Right lobe of liver (tissue), 6 donors: ENCODE data around the gene RNU4-1. TPM values are rescaled to one million over a fixed set of nuclear protein-coding genes. Genes with fewer than 3 reads are reported as not detected.
"Not testable (repeated sequence)": the region's sequence is repeated elsewhere in the genome, so short reads cannot be mapped to it uniquely, and the experiment has no call there.

Experiments used
- ATAC-seq, 4 donors: fragments of 200-7000 bp; cut with Tn5 transposase; one replicate each; pipeline ENCODE4 v1.9.1; 2020; ENCODE audit warnings: mild to moderate bottlenecking in 4 of 4, moderate library complexity in 4 of 4
- DNase-seq, 3 donors: peaks; one replicate each; pipeline ENCODE4 v3.0.0-alpha.2; 2020
- H3K27ac ChIP-seq, 3 donors: fragments of 200-600 bp; one replicate each; pipeline ENCODE4 v1.8.0; 2022
- H3K27me3 ChIP-seq, 2 donors: fragments of 200-600 bp; one replicate each; pipeline ENCODE4 v1.8.0; 2022
- H3K36me3 ChIP-seq, 4 donors: fragments of 200-600 bp; sonication (generic) in 1 of 4; one replicate each; pipeline versions ENCODE4 v1.5.1 to v1.8.0; 2017 to 2022; ENCODE audit warnings: control low read depth in 1 of 4
- H3K4me1 ChIP-seq, 4 donors: fragments of 200-600 bp; sonication (generic) in 1 of 4; one replicate each; pipeline versions ENCODE4 v1.5.1 to v1.8.0; 2017 to 2022; ENCODE audit warnings: control low read depth in 1 of 4
- H3K4me3 ChIP-seq, 3 donors: fragments of 200-600 bp; one replicate each; pipeline ENCODE4 v1.8.0; 2022
- H3K9me3 ChIP-seq, 4 donors: fragments of 200-600 bp; sonication (generic) in 1 of 4; one replicate each; pipeline versions ENCODE4 v1.5.1 to v1.8.0; 2017 to 2022; ENCODE audit warnings: control low read depth in 1 of 4
- CTCF ChIP-seq, 4 donors: fragments of 200-600 bp in 3 of 4; fragments of 450-650 bp in 1 of 4; IDR thresholded peaks; one replicate each; pipeline versions ENCODE4 v1.5.1 to v1.8.0; 2016 to 2022; ENCODE audit warnings: antibody characterized with exemption in 4 of 4, mild to moderate bottlenecking in 2 of 4
- POLR2A ChIP-seq: fragments of 450-650 bp; IDR thresholded peaks from one replicate; pipeline ENCODE4 v1.6.1; 2017; ENCODE audit warnings: antibody characterized with exemption, mild to moderate bottlenecking
- WGBS: methylation state at CpG from one replicate; pipeline ENCODE4 v1.1.6; 2018; ENCODE audit warnings: low coverage, low lambda C conversion rate; ENCODE audit not compliant: insufficient coverage; ENCODE audit errors: missing lambda C conversion rate; 5-methylcytosine and 5-hydroxymethylcytosine counted together
- intact Hi-C, 2 donors: fragments of 100-400 bp; cut with DNase I; formaldehyde crosslinking; loops; one replicate each; pipeline versions ENCODE4 v1.11.2 to v1.14.1; 2022
- total RNA-seq, 6 experiments: library from RNA; depleted of rRNA in 2 of 6; stranded (reverse); fragments of >200 nt in 2 of 6; fragmentation: NEBNext Ultra II Directional in 3 of 6; extraction: Animal tissue kit (Norgen Biotek cat#: 25700) in 3 of 6; gene quantifications; one replicate each; pipeline versions ENCODE4 v1.1.0 to v1.2.4, GENCODE V29; 2016 to 2023
- donor health status: DM: no; HTN: yes; CAD: no.
- donor health status: DM: no; HTN: no; CAD: no.
- donor health status: DM: no; HTN: no; CAD: no.
- donor health status: DM: no; HTN: yes; CAD: no.
- donor health status: DM: no; HTN: yes; CAD: no.

The RNU4-1 gene
- total RNA-seq, 6 experiments from 2014 or later, result under 0.01 to 2,710 (median 2,128) TPM; not detected in 1

GRCh38 chr12:120335447-120335846 is 42.4 kb upstream of the RNU4-1 start:
- H3K9me3 ChIP-seq, ATAC-seq, H3K4me3 ChIP-seq, H3K27ac ChIP-seq, H3K36me3 ChIP-seq, H3K4me1 ChIP-seq, H3K27me3 ChIP-seq, intact Hi-C loops: not testable (repeated sequence)
- 7% methylated on average over 10 of the region's 12 CpGs for WGBS
- peak; percentile 60 to 75 (median 68) for TF ChIP-seq CTCF (IDR thresholded peaks at IDR 0.05)
- DNase-seq, result peak; percentile 72 to 80 (median 76)

GRCh38 chr12:120332523-120332922 is 39.5 kb upstream of the RNU4-1 start:
- ATAC-seq, result peak in 1 of 4 donors; percentile 22
- H3K27ac ChIP-seq, result no peak overlapping the region
- no peaks in the 10 kb centered on the region for H3K9me3 ChIP-seq
- H3K4me1 ChIP-seq, result peaks cover 0 to 5% (median 0%) of the 10 kb centered on the region in 4 donors
- no peak overlapping the region for H3K4me3 ChIP-seq
- TF ChIP-seq POLR2A, result no peak
- TF ChIP-seq CTCF (IDR thresholded peaks at IDR 0.05), result no peak
- H3K27me3 ChIP-seq, result no peaks in the 10 kb centered on the region
- WGBS, result 84% methylated on average over 5 of the region's 7 CpGs
- H3K36me3 ChIP-seq, result no peaks in the 10 kb centered on the region
- intact Hi-C loops, result no loop called here
- no peak for DNase-seq

GRCh38 chr12:120332041-120332440 is 39.0 kb upstream of the RNU4-1 start:
- TF ChIP-seq POLR2A (no peak), CTCF (IDR thresholded peaks at IDR 0.05) (no peak)
- H3K4me3 ChIP-seq, result no peak overlapping the region
- peaks cover 0 to 9% (median 0%) of the 10 kb centered on the region in 4 donors for H3K4me1 ChIP-seq
- H3K36me3 ChIP-seq, result no peaks in the 10 kb centered on the region
- H3K27me3 ChIP-seq, result no peaks in the 10 kb centered on the region
- no peaks in the 10 kb centered on the region for H3K9me3 ChIP-seq
- DNase-seq (no peak), ATAC-seq (peak in 1 of 4 donors; percentile 12)
- intact Hi-C loops, result no loop called here
- 51% methylated on average over 3 of the region's 5 CpGs for WGBS
- H3K27ac ChIP-seq, result no peak overlapping the region

- peaks cover 0 to 9% (median 0%) of the 10 kb centered on the region in 4 donors for H3K4me1 ChIP-seq
- TF ChIP-seq POLR2A (no peak), CTCF (IDR thresholded peaks at IDR 0.05) (no peak)
- no peaks in the 10 kb centered on the region for H3K27me3 ChIP-seq
- intact Hi-C loops, result no loop called here
- no peak overlapping the region for H3K27ac ChIP-seq
- 59% methylated on average over 3 of the region's 3 CpGs for WGBS
- H3K4me3 ChIP-seq, result no peak overlapping the region
- ATAC-seq, result no peak
- no peaks in the 10 kb centered on the region for H3K36me3 ChIP-seq
- no peak for DNase-seq
- no peaks in the 10 kb centered on the region for H3K9me3 ChIP-seq
Observed at GRCh38 chr12:120331390-120331789, 38.4 kb upstream of the RNU4-1 start.

DNA sequence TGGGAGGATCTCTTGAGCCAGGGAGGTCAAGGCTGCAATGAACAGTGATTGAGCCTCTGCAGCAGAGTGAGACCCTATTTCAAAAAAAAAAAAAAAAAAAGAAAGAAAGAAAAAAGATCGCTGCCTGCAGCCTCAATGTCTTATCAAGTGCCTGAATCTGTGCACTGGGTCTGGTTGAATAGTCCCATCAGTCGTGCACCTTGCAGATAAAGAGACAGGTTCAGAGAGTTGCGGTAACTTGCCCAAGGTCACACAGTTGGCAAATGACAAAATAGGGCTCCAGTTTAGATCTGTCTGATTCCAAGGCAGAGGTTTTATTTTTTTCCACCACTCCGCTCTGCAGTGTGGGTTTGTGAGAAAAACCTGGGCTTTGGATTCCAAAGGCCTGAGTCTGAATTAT is 35.2 kb upstream of the RNU4-1 start:
- no peaks in the 10 kb centered on the region for H3K36me3 ChIP-seq
- H3K27me3 ChIP-seq, result no peaks in the 10 kb centered on the region
- no peak for TF ChIP-seq CTCF (IDR thresholded peaks at IDR 0.05)
- TF ChIP-seq POLR2A, result no peak
- no peaks in the 10 kb centered on the region for H3K9me3 ChIP-seq
- DNase-seq (no peak), ATAC-seq (no peak)
- intact Hi-C loops, result no loop called here
- H3K27ac ChIP-seq, result no peak overlapping the region
- peaks cover 0 to 15% (median 5%) of the 10 kb centered on the region in 4 donors for H3K4me1 ChIP-seq
- no peak overlapping the region for H3K4me3 ChIP-seq
- 59% methylated on average over 3 of the region's 4 CpGs for WGBS
